H9 (cell line): ENCODE measurements around the gene HM13. TPM values are rescaled to one million over a fixed set of nuclear protein-coding genes. Genes with fewer than 3 reads are reported as not detected.
A peak's percentile ranks its signal among the peaks of the same experiment; 100 is the strongest.
"Not testable (repeated sequence)": the region's sequence is repeated elsewhere in the genome, so short reads cannot be mapped to it uniquely, and the experiment has no call there.

Source experiments
- DNase-seq: peaks from one replicate; pipeline ENCODE4 v3.0.0-alpha.2; 2017
- H2AFZ ChIP-seq: one replicate; pipeline ENCODE4 v1.6.1; 2013; ENCODE audit warnings: mild to moderate bottlenecking, low read length, control low read depth, moderate library complexity
- H2AK5ac ChIP-seq: 2 replicates; pipeline ENCODE4 v1.6.1; 2013; ENCODE audit warnings: low read length, control low read depth, mixed read lengths; ENCODE audit not compliant: insufficient read length
- H2BK120ac ChIP-seq: one replicate; pipeline ENCODE4 v1.6.1; 2013; ENCODE audit warnings: low read depth, mild to moderate bottlenecking, low read length, control low read depth, inconsistent platforms; ENCODE audit not compliant: poor library complexity, severe bottlenecking
- H2BK12ac ChIP-seq: 2 replicates; pipeline ENCODE4 v1.6.1; 2013; ENCODE audit warnings: low read length, control low read depth, mixed read lengths, low read depth; ENCODE audit not compliant: insufficient read length
- H2BK15ac ChIP-seq: 2 replicates; pipeline ENCODE4 v1.6.1; 2013; ENCODE audit warnings: low read depth, low read length, control low read depth
- H2BK20ac ChIP-seq: one replicate; pipeline ENCODE4 v1.6.1; 2013; ENCODE audit warnings: low read depth, mild to moderate bottlenecking, low read length, control low read depth, inconsistent platforms; ENCODE audit not compliant: poor library complexity, severe bottlenecking
- H2BK5ac ChIP-seq: 2 replicates; pipeline ENCODE4 v1.6.1; 2013; ENCODE audit warnings: low read length, control low read depth, mixed read lengths; ENCODE audit not compliant: insufficient read length
- H3K14ac ChIP-seq: 2 replicates; pipeline ENCODE4 v1.6.1; 2013; ENCODE audit warnings: low read length, control low read depth; ENCODE audit not compliant: insufficient read depth
- H3K18ac ChIP-seq: 2 replicates; pipeline ENCODE4 v1.6.1; 2013; ENCODE audit warnings: low read depth, mild to moderate bottlenecking, mixed read lengths, low read length, control low read depth; ENCODE audit not compliant: insufficient read length
- H3K23ac ChIP-seq: 2 replicates; pipeline ENCODE4 v1.6.1; 2013; ENCODE audit warnings: low read length, control low read depth, mixed read lengths, low read depth; ENCODE audit not compliant: insufficient read length
- H3K23me2 ChIP-seq: 2 replicates; pipeline ENCODE4 v1.6.1; 2013; ENCODE audit warnings: low read depth, mild to moderate bottlenecking, mixed read lengths, low read length, control low read depth; ENCODE audit not compliant: insufficient read length, poor library complexity, severe bottlenecking
- H3K27ac ChIP-seq: 2 replicates; pipeline ENCODE4 v1.5.1; 2013; ENCODE audit warnings: low read length, control low read depth, mixed read lengths, low read depth; ENCODE audit not compliant: insufficient read length
- H3K27me3 ChIP-seq: 2 replicates; pipeline ENCODE4 v1.6.1; 2013; ENCODE audit warnings: low read length, control low read depth, inconsistent platforms; ENCODE audit not compliant: insufficient read depth
- H3K4ac ChIP-seq: 2 replicates; pipeline ENCODE4 v1.6.1; 2013; ENCODE audit warnings: low read depth, mild to moderate bottlenecking, control low read depth, inconsistent platforms, low read length, moderate library complexity
- H3K4me1 ChIP-seq: 2 replicates; pipeline ENCODE4 v1.6.1; 2013; ENCODE audit warnings: low read length, control low read depth, inconsistent platforms; ENCODE audit not compliant: insufficient read depth
- H3K4me2 ChIP-seq: 2 replicates; pipeline ENCODE4 v1.6.1; 2013; ENCODE audit warnings: low read length, control low read depth, mixed read lengths; ENCODE audit not compliant: insufficient read length, insufficient read depth
- H3K56ac ChIP-seq: 2 replicates; pipeline ENCODE4 v1.6.1; 2013; ENCODE audit warnings: low read depth, mild to moderate bottlenecking, mixed read lengths, low read length, control low read depth; ENCODE audit not compliant: insufficient read length
- H3K79me1 ChIP-seq: 2 replicates; pipeline ENCODE4 v1.6.1; 2013; ENCODE audit warnings: low read depth, mild to moderate bottlenecking, moderate library complexity, low read length, control low read depth, inconsistent platforms; ENCODE audit not compliant: insufficient read depth, poor library complexity, severe bottlenecking
- H3K79me2 ChIP-seq: 2 replicates; pipeline ENCODE4 v1.6.1; 2013; ENCODE audit warnings: low read length, control low read depth, inconsistent platforms; ENCODE audit not compliant: insufficient read depth
- H3K9ac ChIP-seq: 2 replicates; pipeline ENCODE4 v1.6.1; 2013; ENCODE audit warnings: low read length, control low read depth, mixed read lengths; ENCODE audit not compliant: insufficient read length; ENCODE audit errors: extremely low read depth
- H3K9me3 ChIP-seq: one replicate; pipeline ENCODE4 v1.6.1; 2013; ENCODE audit warnings: low read depth, low read length, inconsistent platforms; ENCODE audit not compliant: control insufficient read depth
- H3T11ph ChIP-seq: one replicate; pipeline ENCODE4 v1.6.1; 2013; ENCODE audit warnings: mild to moderate bottlenecking, low read length, control low read depth, inconsistent platforms
- H4K20me1 ChIP-seq: one replicate; pipeline ENCODE4 v1.6.1; 2013; ENCODE audit not compliant: control insufficient read depth, insufficient read length, insufficient read depth
- H4K5ac ChIP-seq: 2 replicates; pipeline ENCODE4 v1.6.1; 2013; ENCODE audit warnings: low read depth, mild to moderate bottlenecking, mixed read lengths, low read length, control low read depth; ENCODE audit not compliant: insufficient read length
- H4K8ac ChIP-seq: replicated peaks from 2 replicates; pipeline ENCODE4 v1.6.1; 2013; ENCODE audit warnings: low read length, control low read depth, mixed read lengths, low read depth; ENCODE audit not compliant: insufficient read length
- H4K91ac ChIP-seq: 2 replicates; pipeline ENCODE4 v1.6.1; 2013; ENCODE audit warnings: low read depth, mild to moderate bottlenecking, moderate library complexity, mixed read lengths, low read length, control low read depth; ENCODE audit not compliant: insufficient read length
- H3K27ac Mint-ChIP-seq, 3 experiments: 2 replicates in 2 of 3; 3 replicates in 1 of 3; pipeline ENCODE4 v1.8.0; 2020 to 2021; ENCODE audit warnings: mixed read lengths in 3 of 3, mild to moderate bottlenecking in 1 of 3, moderate library complexity in 1 of 3
- H3K27me3 Mint-ChIP-seq: 2 replicates; pipeline ENCODE4 v1.8.0; 2021; ENCODE audit warnings: low read depth, mild to moderate bottlenecking, moderate library complexity, mixed read lengths
- H3K36me3 Mint-ChIP-seq, 3 experiments: 2 replicates in 2 of 3; 3 replicates in 1 of 3; pipeline ENCODE4 v1.8.0; 2020 to 2021; ENCODE audit warnings: low read depth in 3 of 3, mixed read lengths in 3 of 3; ENCODE audit not compliant: insufficient read depth in 1 of 3
- H3K4me1 Mint-ChIP-seq, 2 experiments: 2 replicates each; pipeline ENCODE4 v1.8.0; 2020; ENCODE audit warnings: mixed read lengths in 2 of 2
- H3K4me3 Mint-ChIP-seq, 2 experiments: 2 replicates in 1 of 2; 3 replicates in 1 of 2; pipeline ENCODE4 v1.8.0; 2020 to 2021; ENCODE audit warnings: mild to moderate bottlenecking in 2 of 2, mixed read lengths in 2 of 2, moderate library complexity in 1 of 2
- H3K9me3 Mint-ChIP-seq, 2 experiments: 2 replicates in 1 of 2; 3 replicates in 1 of 2; pipeline ENCODE4 v1.8.0; 2020; ENCODE audit warnings: mild to moderate bottlenecking in 2 of 2, mixed read lengths in 2 of 2, moderate library complexity in 1 of 2
- WGBS: extraction: QIAGEN DNeasy Blood & Tissue Kit; methylation state at CpG from one replicate; pipeline ENCODE4 v1.1.7; 2013; ENCODE audit warnings: missing lambda C conversion rate, low lambda C conversion rate, mixed read lengths; ENCODE audit not compliant: insufficient read length; ENCODE audit errors: extremely low coverage; 5-methylcytosine and 5-hydroxymethylcytosine counted together
- total RNA-seq: library from RNA; stranded (reverse); gene quantifications from 2 replicates; pipeline ENCODE4 v1.2.1, GENCODE V29; 2021
- TF ChIP-seq, protein P1 (sequence below): fragments of 200-600 bp; sonication (generic); conservative IDR thresholded peaks from 3 replicates; pipeline ENCODE4 v1.8.0; 2021; ENCODE audit warnings: antibody characterized with exemption, mild to moderate bottlenecking

The HM13 gene
- total RNA-seq, 1 experiment from 2014 or later, result 169 TPM

DNA sequence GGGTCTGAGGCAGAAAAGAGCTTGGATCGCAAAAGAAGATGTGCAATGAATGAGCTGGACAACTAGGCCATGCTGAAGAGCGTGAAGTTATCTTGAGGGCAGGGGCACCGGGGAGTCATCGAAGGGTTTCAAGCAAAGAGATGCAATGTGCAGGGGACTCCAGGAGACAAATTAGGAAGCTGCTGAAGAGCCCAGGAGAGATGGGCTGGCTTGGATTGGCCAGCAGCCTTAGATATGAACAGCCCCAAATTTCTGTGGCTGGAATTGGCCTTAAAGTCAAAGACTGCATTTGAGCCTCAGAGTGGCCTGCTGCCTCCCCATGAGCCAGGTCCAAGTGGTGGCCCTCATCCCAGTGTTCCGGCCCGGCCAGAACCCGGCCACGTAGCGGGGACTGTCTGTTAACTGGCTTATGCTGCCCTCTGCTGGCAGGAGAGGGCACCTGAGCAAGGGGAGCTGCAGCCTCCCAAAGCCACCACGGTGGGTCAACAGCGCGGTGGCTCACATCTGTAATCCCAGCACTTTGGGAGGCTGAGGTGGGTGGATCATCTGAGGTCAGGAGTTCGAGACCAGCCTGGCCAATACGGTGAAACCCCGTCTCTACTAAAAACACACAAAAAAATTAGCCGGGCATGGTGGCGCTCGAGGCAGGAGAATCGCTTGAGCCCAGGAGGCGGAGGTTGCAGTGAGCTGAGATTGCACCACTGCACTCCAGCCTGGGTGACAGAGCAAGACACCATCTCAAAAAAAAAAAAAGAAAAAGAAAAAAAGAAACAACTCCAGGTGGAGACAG lies 11.2 kb upstream of the HM13 start:
- H3K27ac ChIP-seq, H4K91ac ChIP-seq, H3K4me2 ChIP-seq, H3K4ac ChIP-seq, H3K18ac ChIP-seq, H2BK15ac ChIP-seq, H2BK12ac ChIP-seq, H3K27me3 ChIP-seq, H2AFZ ChIP-seq, H3K56ac ChIP-seq, H3K4me1 ChIP-seq, H3T11ph ChIP-seq, H3K4me1 Mint-ChIP-seq, H4K5ac ChIP-seq, H4K20me1 ChIP-seq, H3K4me3 Mint-ChIP-seq, H4K8ac ChIP-seq, H2BK120ac ChIP-seq, H2BK5ac ChIP-seq, H3K79me1 ChIP-seq, H3K27ac Mint-ChIP-seq, H3K36me3 Mint-ChIP-seq, H2BK20ac ChIP-seq, H3K14ac ChIP-seq, H3K23me2 ChIP-seq, H3K9ac ChIP-seq, H3K79me2 ChIP-seq, H3K23ac ChIP-seq, H2AK5ac ChIP-seq: not testable (repeated sequence)
- WGBS, result no CpG with 5 or more reads among the region's 20 CpGs
- H3K9me3 Mint-ChIP-seq, result peaks cover 49 to 81% of the 10 kb centered on the region in 2 experiments
- H3K27me3 Mint-ChIP-seq, result peaks cover 15% of the 10 kb centered on the region
- peaks cover 12% of the 10 kb centered on the region for H3K9me3 ChIP-seq
- TF ChIP-seq, protein P1, sequence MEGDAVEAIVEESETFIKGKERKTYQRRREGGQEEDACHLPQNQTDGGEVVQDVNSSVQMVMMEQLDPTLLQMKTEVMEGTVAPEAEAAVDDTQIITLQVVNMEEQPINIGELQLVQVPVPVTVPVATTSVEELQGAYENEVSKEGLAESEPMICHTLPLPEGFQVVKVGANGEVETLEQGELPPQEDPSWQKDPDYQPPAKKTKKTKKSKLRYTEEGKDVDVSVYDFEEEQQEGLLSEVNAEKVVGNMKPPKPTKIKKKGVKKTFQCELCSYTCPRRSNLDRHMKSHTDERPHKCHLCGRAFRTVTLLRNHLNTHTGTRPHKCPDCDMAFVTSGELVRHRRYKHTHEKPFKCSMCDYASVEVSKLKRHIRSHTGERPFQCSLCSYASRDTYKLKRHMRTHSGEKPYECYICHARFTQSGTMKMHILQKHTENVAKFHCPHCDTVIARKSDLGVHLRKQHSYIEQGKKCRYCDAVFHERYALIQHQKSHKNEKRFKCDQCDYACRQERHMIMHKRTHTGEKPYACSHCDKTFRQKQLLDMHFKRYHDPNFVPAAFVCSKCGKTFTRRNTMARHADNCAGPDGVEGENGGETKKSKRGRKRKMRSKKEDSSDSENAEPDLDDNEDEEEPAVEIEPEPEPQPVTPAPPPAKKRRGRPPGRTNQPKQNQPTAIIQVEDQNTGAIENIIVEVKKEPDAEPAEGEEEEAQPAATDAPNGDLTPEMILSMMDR, result peak; percentile 97
- peak; percentile 88 for DNase-seq
